HG03442 (cell line): ENCODE measurements around the gene FNIP2.

Experiments used
- ATAC-seq: cut with Tn5 transposase; IDR thresholded peaks from one replicate; pipeline ENCODE4 v1.9.1; 2021; ENCODE audit warnings: mild to moderate bottlenecking, moderate library complexity; ENCODE audit not compliant: unreplicated experiment

Gene FNIP2

GRCh38 chr4:158835226-158836001 is 66.6 kb downstream of the FNIP2 start:
- no peak for ATAC-seq

DNA sequence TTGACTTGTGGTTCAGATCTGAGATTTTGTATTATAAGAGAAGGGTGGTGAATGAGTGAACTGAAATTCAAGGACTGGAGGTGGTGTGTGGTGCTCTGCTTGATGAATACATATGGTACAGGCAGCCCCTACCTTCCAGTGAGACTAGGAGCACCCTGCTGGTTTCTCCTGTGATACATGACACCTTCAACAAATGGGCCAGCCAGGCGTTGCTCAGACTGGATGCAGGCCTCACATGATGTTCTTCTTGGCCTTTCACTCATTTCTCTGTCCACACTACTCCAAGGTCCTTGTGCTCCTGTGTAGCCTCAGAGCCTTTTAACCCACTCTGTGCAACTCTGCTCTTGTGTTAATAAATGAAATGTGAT is 67.2 kb downstream of the FNIP2 start:
- no peak for ATAC-seq

DNA sequence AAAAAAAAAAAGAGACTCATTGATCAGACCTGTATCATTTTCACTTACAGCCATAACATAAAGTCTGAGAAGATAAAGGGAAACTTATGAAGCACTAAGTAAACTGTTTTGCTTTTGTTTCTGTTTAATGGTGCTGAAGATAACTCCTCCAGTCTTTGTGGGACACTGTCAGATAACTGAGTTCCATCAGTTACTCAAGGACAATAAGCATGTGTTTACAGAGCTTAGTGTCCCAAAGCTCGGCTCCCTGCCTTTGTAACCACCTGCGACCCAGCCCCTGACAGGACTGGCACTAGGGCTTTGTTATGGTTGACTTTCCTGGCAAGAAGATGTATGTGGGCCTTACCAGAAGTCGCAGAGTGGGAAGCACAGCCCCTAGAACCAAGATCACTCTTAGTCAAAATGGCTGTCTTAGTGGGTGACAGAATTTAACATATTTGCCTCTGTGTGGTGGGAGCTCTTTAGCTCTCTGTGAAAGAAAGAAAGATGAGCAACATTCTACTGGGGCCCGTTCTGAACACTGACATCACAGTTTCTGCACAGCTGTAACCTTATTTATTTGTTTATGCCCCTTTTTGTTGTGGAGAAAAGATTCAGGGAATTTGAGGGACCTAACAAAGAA is 68.1 kb downstream of the FNIP2 start:
- no peak for ATAC-seq

GRCh38 chr4:158837527-158838141 is 68.8 kb downstream of the FNIP2 start:
- no peak for ATAC-seq

GRCh38 chr4:158840131-158840530 is 71.3 kb downstream of the FNIP2 start:
- no peak for ATAC-seq

GRCh38 chr4:158841540-158841939 is 72.7 kb downstream of the FNIP2 start:
- no peak for ATAC-seq

DNA sequence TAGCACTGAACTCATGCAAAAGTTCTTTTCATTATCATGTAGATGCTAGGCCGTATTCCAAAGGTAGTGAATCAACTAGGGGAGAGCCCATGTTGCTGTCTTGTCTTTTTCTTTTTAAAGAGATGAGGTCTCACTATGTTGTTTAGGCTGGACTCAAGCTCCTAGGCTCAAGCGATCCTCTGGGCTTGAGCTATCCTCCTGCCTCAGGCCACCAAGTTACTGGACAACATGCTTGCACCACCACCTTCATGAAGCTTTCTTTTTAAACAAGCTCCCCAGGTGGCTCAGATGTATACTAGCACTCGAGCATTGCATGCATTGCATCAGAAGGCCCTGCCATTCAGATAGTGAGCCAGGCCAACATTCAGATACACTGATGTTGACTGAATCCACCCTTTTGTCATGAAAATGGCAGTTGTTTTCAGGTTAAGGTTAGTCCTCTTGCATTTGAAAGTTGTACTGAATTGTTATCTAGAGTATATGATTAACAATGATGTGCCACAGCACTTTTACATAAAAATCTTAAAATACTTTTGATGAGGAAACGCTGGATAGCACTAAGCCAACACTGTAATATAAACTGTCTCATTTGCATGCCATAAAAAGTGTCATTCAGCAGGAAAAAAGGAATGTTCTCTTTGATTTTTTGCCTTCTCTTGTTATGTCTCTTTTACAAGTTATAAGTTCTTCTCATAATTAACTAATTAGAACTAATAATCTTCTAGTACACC is 76.7 kb downstream of the FNIP2 start:
- no peak for ATAC-seq

DNA sequence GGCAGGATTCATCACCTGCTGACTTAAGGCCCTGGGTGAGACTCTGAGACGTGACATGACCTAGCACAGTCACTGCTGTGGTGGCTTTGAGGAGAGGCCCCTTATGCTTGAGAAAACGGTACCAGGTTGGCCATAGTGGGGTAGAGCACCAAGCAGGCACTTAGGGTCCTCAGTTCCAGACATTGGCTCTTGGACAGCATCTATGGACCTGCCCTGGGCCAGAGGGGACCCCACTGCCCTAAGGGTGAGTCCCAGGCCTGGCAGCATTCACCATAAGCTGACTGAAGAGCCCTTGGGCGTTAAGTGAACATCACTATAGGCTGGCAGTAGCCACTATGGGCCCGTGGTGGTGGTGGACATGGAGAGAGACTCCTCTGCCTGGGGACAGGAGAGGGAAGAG is 78.7 kb downstream of the FNIP2 start:
- no peak for ATAC-seq

DNA sequence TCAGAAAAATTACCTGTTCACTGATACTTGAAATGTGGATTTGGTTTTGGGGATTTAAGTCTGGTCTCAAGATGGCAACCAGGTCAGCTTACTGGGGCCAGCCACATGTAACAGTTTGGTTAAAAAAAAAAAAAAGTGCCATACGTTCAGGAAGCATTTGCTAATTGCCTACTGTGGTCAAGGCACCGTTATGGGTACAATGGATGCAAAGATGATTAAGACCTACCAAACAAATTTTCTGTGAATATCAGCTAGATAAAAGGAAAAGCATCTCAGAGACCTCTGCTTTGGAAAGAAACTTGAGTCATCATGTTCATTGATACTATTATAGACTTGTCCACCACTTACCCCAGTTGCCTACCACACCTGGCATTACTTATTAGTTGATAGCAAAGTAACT is 80.9 kb downstream of the FNIP2 start:
- no peak for ATAC-seq

GRCh38 chr4:158850371-158850770 is 81.5 kb downstream of the FNIP2 start:
- no peak for ATAC-seq

DNA sequence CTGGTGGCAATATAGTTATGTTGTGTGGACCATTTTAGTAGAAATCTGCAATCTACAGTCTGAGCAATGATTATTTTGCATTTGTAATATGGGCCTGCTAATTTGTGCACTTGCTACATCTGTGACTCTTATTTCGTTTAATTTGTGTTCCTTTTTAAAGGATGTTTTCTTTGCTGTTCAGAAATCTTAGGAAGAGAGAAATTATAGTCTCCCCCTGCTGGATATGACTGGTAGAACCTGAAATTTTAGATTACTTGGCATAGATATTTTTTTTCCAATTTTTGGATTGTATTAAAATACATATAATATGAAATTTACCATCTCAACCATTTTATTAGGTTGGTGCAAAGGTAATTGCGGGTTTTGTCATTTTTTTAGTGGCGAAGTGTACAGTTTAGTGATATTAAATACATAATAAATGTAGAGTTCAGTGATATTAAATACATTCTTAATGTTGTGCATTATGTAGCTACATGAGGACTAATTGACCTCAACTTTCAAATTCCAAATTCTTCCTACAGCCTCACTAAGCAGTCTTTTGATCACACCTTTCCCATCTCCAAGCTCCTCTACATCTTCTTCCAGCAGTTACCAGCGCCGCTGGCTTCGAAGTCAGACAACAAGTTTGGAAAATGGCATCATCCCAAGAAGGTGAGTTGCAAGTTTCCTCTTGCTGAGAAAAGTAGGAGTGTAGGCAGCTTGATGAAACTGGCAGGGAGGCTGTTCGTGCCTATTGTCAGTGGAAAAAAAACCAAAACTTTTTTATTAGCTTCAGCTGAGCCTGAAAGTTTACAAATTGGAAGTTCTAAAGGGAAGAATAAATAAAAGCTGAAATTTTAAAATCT is 82.2 kb downstream of the FNIP2 start:
- no peak for ATAC-seq

- no peak for ATAC-seq
Observed at GRCh38 chr4:158854236-158854635, 85.4 kb downstream of the FNIP2 start.

DNA sequence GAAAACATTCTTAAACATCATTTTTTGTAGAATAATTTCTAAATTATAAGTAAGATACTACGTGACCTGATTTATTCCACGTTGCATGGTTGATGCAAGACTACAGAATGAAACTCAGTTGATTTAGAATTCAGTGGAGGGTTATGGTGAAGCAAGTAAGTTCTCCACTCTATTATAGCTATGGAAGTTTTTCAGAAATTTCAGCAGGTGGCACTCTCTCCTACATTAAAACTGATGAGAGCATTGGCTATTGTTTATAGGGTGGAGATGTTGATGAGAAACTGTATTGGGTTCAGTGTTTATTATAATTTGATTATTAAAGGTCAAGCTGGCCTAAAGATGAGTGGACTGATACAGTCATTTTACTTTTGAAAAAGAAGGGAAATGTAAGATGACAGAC is 88.0 kb downstream of the FNIP2 start:
- ATAC-seq = peak; percentile 66

DNA sequence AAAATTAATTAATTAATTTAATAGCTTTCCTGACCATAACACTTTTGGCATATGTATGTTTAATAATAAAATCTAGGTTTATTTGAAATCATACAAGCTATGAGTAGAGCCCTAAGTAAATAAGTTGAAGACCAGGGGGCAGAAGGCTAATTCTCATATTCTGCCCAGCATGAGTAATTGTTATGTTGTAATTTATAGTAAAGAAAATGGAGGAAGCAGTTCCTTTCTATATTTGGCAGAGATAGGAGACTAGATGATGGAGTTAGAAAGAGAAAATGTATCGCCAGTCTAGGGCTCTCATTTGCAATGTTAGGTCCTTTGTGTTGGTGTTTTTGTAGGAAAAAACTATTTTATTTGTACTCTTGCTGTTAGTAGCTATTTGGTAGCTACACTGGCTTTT is 89.1 kb downstream of the FNIP2 start:
- ATAC-seq = no peak

DNA sequence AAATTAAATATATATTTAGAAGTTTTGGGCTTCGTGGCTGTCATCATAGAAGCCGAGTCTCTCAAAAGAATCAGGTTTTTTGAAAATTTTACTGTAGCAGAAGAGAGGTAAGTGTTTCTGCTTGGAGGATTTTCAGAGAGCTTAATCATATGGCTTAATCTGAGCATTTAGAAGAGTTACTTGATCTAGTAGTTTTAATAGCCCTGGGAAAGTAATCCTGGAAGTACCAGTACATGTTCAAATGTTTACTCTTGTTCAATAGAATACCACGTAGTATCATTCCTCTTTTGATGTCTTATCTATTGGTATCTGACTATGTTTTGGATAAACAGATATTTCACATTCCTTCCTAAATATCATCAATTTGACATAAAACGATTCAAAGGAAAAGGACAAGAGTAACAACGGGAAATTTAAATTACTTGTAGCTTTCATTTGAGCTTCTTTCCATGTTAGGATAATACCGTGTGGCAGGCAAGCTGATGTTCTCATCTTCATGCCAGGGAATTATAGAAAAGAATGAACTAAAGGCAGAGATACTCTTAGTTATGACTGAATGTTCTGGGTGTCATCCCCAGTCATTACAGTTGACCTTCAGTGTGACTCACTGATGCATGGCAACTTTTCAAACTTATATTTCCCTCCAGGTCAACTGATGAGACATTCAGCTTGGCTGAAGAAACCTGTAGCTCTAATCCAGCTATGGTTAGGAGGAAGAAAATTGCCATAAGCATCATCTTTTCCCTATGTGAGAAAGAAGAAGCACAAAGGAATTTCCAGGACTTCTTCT is 89.8 kb downstream of the FNIP2 start:
- ATAC-seq = no peak

- no peak for ATAC-seq
Observed at GRCh38 chr4:158859661-158860060, 90.8 kb downstream of the FNIP2 start.

- peak; percentile 79 for ATAC-seq
Observed at GRCh38 chr4:158860856-158861255, 92.0 kb downstream of the FNIP2 start.

DNA sequence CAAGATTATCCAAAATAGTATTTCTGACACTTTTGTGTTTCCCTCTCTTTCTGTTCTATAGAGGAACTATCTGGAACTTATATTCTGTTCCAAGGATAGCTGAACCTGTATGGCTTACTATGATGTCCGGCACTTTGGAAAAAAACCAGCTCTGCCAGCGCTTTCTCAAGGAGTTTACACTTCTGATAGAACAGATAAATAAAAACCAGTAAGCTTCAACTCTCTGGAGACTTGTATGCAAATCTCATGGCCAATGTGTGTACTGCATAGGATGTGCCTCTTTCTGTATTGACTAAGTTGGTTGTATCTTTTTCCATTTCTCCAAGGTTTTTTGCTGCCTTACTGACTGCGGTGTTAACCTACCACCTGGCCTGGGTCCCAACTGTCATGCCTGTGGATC is 92.5 kb downstream of the FNIP2 start:
- peak; percentile 43 for ATAC-seq

DNA sequence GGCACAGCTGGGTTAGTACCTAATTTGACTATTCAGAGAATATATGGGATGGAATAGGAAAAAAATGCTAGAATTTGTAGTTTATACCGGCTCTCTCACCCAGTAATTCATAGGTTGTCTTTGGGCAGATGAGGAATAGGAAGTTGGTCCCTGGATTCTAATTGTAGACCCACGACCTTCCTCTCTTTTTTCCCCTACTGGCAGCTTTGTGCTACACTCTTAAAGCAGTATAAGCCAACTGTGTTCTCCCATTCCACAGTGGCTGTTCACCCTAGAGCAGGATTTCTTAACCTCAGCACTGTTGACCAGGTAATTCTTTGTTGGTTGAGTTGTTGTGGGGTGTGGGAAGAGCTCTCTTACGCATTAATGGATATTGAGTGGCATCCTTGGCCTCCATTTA is 92.9 kb downstream of the FNIP2 start:
- ATAC-seq = no peak

GRCh38 chr4:158863296-158863695 is 94.5 kb downstream of the FNIP2 start:
- no peak for ATAC-seq
